Measurements from ENCODE around the gene RPS6KB1.

DNA sequence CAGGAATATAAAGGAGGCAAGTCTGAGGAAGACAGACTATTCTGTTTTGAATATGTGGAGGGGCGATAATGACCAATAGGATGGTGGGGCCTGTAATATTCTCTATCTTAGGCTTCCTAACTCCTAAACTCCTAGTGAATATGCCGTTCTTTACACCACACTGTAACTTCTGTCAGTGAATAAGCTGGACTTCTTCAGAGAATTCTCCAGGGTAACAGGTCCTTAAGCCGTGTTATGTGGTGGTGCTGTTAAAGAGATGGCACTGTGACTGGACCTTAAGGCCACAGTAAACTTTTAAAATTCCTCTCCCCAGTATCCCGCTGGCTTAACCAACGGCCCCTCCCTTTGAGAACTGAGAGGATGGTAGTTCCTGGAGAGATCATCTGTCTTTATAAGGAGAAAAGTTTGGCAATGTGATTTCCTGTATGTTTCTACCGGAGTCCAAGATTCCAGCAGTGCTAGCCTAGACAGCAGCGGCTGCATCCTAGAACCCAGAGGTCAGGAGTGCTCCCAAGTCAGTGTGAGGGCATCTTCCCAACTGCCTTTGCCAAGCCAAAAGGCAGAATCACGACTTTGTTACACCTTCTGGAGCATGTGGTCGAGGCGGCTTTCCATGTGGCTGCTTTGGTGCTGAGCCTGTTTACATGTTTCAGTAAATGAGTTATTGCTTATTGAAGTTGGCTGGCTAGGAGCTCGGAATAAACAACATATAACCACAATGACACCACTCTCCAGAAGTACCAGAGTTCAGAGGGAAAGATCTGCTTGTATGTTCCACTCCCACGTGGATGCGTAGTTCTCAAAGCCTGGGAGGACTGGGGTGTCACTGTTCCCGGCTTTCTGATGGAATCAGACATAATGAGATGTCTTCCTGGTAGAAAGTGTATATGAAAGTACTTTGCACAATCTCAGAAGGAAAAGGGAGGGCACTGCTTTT is 41.2 kb upstream of the RPS6KB1 start:
- TF ChIP-seq, protein P1, sequence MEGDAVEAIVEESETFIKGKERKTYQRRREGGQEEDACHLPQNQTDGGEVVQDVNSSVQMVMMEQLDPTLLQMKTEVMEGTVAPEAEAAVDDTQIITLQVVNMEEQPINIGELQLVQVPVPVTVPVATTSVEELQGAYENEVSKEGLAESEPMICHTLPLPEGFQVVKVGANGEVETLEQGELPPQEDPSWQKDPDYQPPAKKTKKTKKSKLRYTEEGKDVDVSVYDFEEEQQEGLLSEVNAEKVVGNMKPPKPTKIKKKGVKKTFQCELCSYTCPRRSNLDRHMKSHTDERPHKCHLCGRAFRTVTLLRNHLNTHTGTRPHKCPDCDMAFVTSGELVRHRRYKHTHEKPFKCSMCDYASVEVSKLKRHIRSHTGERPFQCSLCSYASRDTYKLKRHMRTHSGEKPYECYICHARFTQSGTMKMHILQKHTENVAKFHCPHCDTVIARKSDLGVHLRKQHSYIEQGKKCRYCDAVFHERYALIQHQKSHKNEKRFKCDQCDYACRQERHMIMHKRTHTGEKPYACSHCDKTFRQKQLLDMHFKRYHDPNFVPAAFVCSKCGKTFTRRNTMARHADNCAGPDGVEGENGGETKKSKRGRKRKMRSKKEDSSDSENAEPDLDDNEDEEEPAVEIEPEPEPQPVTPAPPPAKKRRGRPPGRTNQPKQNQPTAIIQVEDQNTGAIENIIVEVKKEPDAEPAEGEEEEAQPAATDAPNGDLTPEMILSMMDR (IDR thresholded peaks at IDR 0.05; ENCODE audit: poor library complexity): no peak
- no peak for TF ChIP-seq EZH2 (IDR thresholded peaks at IDR 0.05; ENCODE audit: borderline replicate concordance)
